NT2/D1 (cell line): ENCODE data around the gene ULK1.

Source experiments
- DNase-seq: peaks from one replicate; pipeline ENCODE4 v3.0.0-alpha.2; 2011; ENCODE audit warnings: low read depth, low spot score
- H3K27me3 ChIP-seq: 2 replicates; pipeline ENCODE4 v1.6.0; 2011; ENCODE audit warnings: mild to moderate bottlenecking; ENCODE audit not compliant: insufficient read length, insufficient read depth
- H3K36me3 ChIP-seq: 2 replicates; pipeline ENCODE4 v1.6.1; 2011; ENCODE audit warnings: mild to moderate bottlenecking, low read length, mixed read lengths; ENCODE audit not compliant: insufficient read depth, insufficient read length
- H3K4me1 ChIP-seq: 2 replicates; pipeline ENCODE4 v1.5.1; 2011; ENCODE audit not compliant: insufficient read depth, insufficient read length
- H3K4me3 ChIP-seq: 2 replicates; pipeline ENCODE4 v1.5.1; 2011; ENCODE audit warnings: low read depth; ENCODE audit not compliant: insufficient read length
- H3K9ac ChIP-seq: 2 replicates; pipeline ENCODE4 v1.6.0; 2011; ENCODE audit warnings: low read depth; ENCODE audit not compliant: insufficient read length
- H3K9me3 ChIP-seq: 2 replicates; pipeline ENCODE4 v1.5.1; 2011; ENCODE audit warnings: mild to moderate bottlenecking, low read length; ENCODE audit not compliant: insufficient read depth
- SUZ12 ChIP-seq: IDR thresholded peaks from 2 replicates; pipeline ENCODE4 v1.6.1; 2011; ENCODE audit not compliant: insufficient read length, insufficient read depth; ENCODE audit errors: extremely low read depth
- YY1 ChIP-seq: IDR thresholded peaks from 2 replicates; pipeline ENCODE4 v1.6.1; 2011; ENCODE audit not compliant: insufficient read length, insufficient read depth
- ZNF274 ChIP-seq: IDR thresholded peaks from 2 replicates; pipeline ENCODE4 v1.6.1; 2011; ENCODE audit warnings: mild to moderate bottlenecking, low read depth, low read length

Gene ULK1

GRCh38 chr12:131941116-131941986 lies 46.9 kb downstream of the ULK1 start:
- H3K4me3 ChIP-seq, result no peak overlapping the region
- no peaks in the 10 kb centered on the region for H3K27me3 ChIP-seq
- TF ChIP-seq SUZ12 (no peak), YY1 (no peak), ZNF274 (no peak)
- no peak for DNase-seq
- no peak overlapping the region for H3K9ac ChIP-seq
- peaks cover 2% of the 10 kb centered on the region for H3K4me1 ChIP-seq
- H3K9me3 ChIP-seq, result no peaks in the 10 kb centered on the region; the same call in 1 of the 2 replicates
- peaks cover 84% of the 10 kb centered on the region for H3K36me3 ChIP-seq

GRCh38 chr12:131941987-131942341 lies 47.5 kb downstream of the ULK1 start:
- no peak for DNase-seq
- H3K9ac ChIP-seq, result no peak overlapping the region

GRCh38 chr12:131942671-131943070 lies 48.2 kb downstream of the ULK1 start:
- peaks cover 80% of the 10 kb centered on the region for H3K36me3 ChIP-seq
- no peaks in the 10 kb centered on the region for H3K27me3 ChIP-seq
- peaks cover 4% of the 10 kb centered on the region for H3K4me1 ChIP-seq
- DNase-seq, result no peak
- H3K9me3 ChIP-seq, result no peaks in the 10 kb centered on the region; the same call in 1 of the 2 replicates
- TF ChIP-seq ZNF274 (no peak), SUZ12 (no peak), YY1 (no peak)
- no peak overlapping the region for H3K9ac ChIP-seq
- H3K4me3 ChIP-seq, result no peak overlapping the region

More at GRCh38 chr12:131941987-131942341, 47.5 kb downstream of the ULK1 start:
- Histone ChIP-seq H3K4me1 (peaks cover 2% of the 10 kb centered on the region), H3K27me3 (no peaks in the 10 kb centered on the region), H3K4me3 (no peak overlapping the region), H3K36me3 (peaks cover 83% of the 10 kb centered on the region), H3K9me3 (no peaks in the 10 kb centered on the region; the same call in 1 of the 2 replicates)
- TF ChIP-seq YY1, result no peak
- TF ChIP-seq SUZ12, result no peak
- no peak for TF ChIP-seq ZNF274

- no peaks in the 10 kb centered on the region; the same call in 1 of the 2 replicates for H3K9me3 ChIP-seq
- no peaks in the 10 kb centered on the region for H3K27me3 ChIP-seq
- TF ChIP-seq ZNF274, result no peak
- no peak for TF ChIP-seq SUZ12
- no peak for TF ChIP-seq YY1
- H3K4me1 ChIP-seq, result peaks cover 5% of the 10 kb centered on the region
- H3K4me3 ChIP-seq, result no peak overlapping the region
- no peak for DNase-seq
- no peak overlapping the region for H3K9ac ChIP-seq
- H3K36me3 ChIP-seq, result peaks cover 73% of the 10 kb centered on the region
Observed at GRCh38 chr12:131943389-131943788, 49.0 kb downstream of the ULK1 start.

GRCh38 chr12:131943876-131944275 lies 49.5 kb downstream of the ULK1 start:
- no peaks in the 10 kb centered on the region for H3K27me3 ChIP-seq
- H3K4me1 ChIP-seq, result peaks cover 5% of the 10 kb centered on the region
- no peak for DNase-seq
- peaks cover 69% of the 10 kb centered on the region for H3K36me3 ChIP-seq
- H3K9ac ChIP-seq, result no peak overlapping the region
- no peak overlapping the region for H3K4me3 ChIP-seq
- TF ChIP-seq SUZ12 (no peak), ZNF274 (no peak), YY1 (no peak)
- no peaks in the 10 kb centered on the region; the same call in 1 of the 2 replicates for H3K9me3 ChIP-seq

GRCh38 chr12:131944601-131945251 lies 50.3 kb downstream of the ULK1 start:
- Histone ChIP-seq H3K27me3 (no peaks in the 10 kb centered on the region), H3K36me3 (peaks cover 61% of the 10 kb centered on the region), H3K9me3 (no peaks in the 10 kb centered on the region; the same call in 1 of the 2 replicates), H3K4me3 (no peak overlapping the region), H3K9ac (no peak overlapping the region), H3K4me1 (peaks cover 5% of the 10 kb centered on the region)
- DNase-seq, result no peak
- TF ChIP-seq YY1, result no peak
- TF ChIP-seq ZNF274, result no peak

GRCh38 chr12:131946757-131947156 lies 52.3 kb downstream of the ULK1 start:
- peaks cover 43% of the 10 kb centered on the region for H3K36me3 ChIP-seq
- no peak for DNase-seq
- H3K4me3 ChIP-seq, result no peak overlapping the region
- peaks cover 5% of the 10 kb centered on the region for H3K4me1 ChIP-seq
- TF ChIP-seq YY1 (no peak), ZNF274 (no peak), SUZ12 (no peak)
- H3K27me3 ChIP-seq, result no peaks in the 10 kb centered on the region
- H3K9me3 ChIP-seq, result no peaks in the 10 kb centered on the region; the same call in 1 of the 2 replicates
- no peak overlapping the region for H3K9ac ChIP-seq
